Endothelial cell of umbilical vein (primary cell): ENCODE results near the gene MASP1. TPM values are rescaled to one million over a fixed set of nuclear protein-coding genes. Genes with fewer than 3 reads are reported as not detected.

ENCODE experiments used
- BruUV-seq: library from RNA; stranded (reverse); fragments of 400-500 nt; replicated peaks from 2 replicates; lab custom pipeline; 2021; lab: Mats Ljungman, UMichigan
- CTCF ChIA-PET: fragments of 300-600, 350-600 bp; sonication (Branson Sonifier 250); formaldehyde crosslinking; loops from one replicate; lab custom pipeline; 2021; ENCODE audit warnings: antibody characterized with exemption, inconsistent platforms; lab: Charles Lee
- POLR2A ChIA-PET: fragments of 300-600, 350-600 bp; sonication (Branson Sonifier 250); formaldehyde crosslinking; loops from one replicate; lab custom pipeline; 2021; ENCODE audit warnings: antibody characterized with exemption, inconsistent platforms; lab: Charles Lee
- DNase-seq: peaks from one replicate; pipeline ENCODE4 v3.0.0-alpha.2; 2011; ENCODE audit warnings: low read depth, low spot score
- FAIRE-seq: peaks from 2 replicates; lab custom pipeline; 2011; peaks lifted over from hg19 to GRCh38; lab: Jason Lieb, UNC
- H2AFZ ChIP-seq: 2 replicates; pipeline ENCODE4 v1.6.0; 2012; ENCODE audit warnings: low read depth, low read length, control low read depth, inconsistent platforms
- H3K27ac ChIP-seq: 2 replicates; pipeline ENCODE4 v1.5.1; 2011; ENCODE audit warnings: low read depth, mild to moderate bottlenecking, control low read depth, low read length, moderate library complexity; ENCODE audit not compliant: insufficient read depth
- H3K27me3 ChIP-seq, 2 experiments: 2 replicates each; pipeline versions ENCODE4 v1.6.0 to v1.6.1; 2011; ENCODE audit warnings: low read length in 2 of 2, mixed read lengths in 1 of 2; ENCODE audit not compliant: control insufficient read depth in 2 of 2, insufficient read depth in 2 of 2
- H3K36me3 ChIP-seq, 2 experiments: 2 replicates in 1 of 2; 3 replicates in 1 of 2; pipeline ENCODE4 v1.5.1; 2011; ENCODE audit warnings: low read length in 2 of 2, mild to moderate bottlenecking in 1 of 2, moderate library complexity in 1 of 2; ENCODE audit not compliant: control insufficient read depth in 2 of 2, insufficient read depth in 2 of 2; ENCODE audit errors: extremely low read depth in 1 of 2
- H3K4me1 ChIP-seq: 3 replicates; pipeline ENCODE4 v1.5.1; 2011; ENCODE audit warnings: mild to moderate bottlenecking, low read length; ENCODE audit not compliant: control insufficient read depth, insufficient read depth; ENCODE audit errors: extremely low read depth
- H3K4me2 ChIP-seq: 2 replicates; pipeline ENCODE4 v1.6.1; 2011; ENCODE audit warnings: low read length, control low read depth, mixed read lengths; ENCODE audit not compliant: insufficient read depth
- H3K4me3 ChIP-seq, 3 experiments: fragments of 200-600 bp in 1 of 3; sonication (generic), shearing (Covaris generic) in 1 of 3; replicated peaks in 1 of 3; 2 replicates each; pipeline ENCODE4 v1.5.1; 2011 to 2016; ENCODE audit warnings: control low read depth in 3 of 3, low read length in 3 of 3, mild to moderate bottlenecking in 2 of 3, inconsistent platforms in 1 of 3, low read depth in 1 of 3, moderate library complexity in 1 of 3; ENCODE audit not compliant: insufficient read depth in 1 of 3
- H3K79me2 ChIP-seq: 2 replicates; pipeline ENCODE4 v1.6.0; 2012; ENCODE audit warnings: low read length, inconsistent platforms; ENCODE audit not compliant: control insufficient read depth, insufficient read depth
- H3K9ac ChIP-seq: replicated peaks from 2 replicates; pipeline ENCODE3; 2011; ENCODE audit warnings: low read length, control low read depth; ENCODE audit not compliant: insufficient read depth; ENCODE audit errors: extremely low read depth
- H3K9me1 ChIP-seq: replicated peaks from 3 replicates; pipeline ENCODE4 v1.6.0; 2011; ENCODE audit warnings: mild to moderate bottlenecking, low read length; ENCODE audit not compliant: control insufficient read depth, insufficient read depth; ENCODE audit errors: extremely low read depth
- H3K9me3 ChIP-seq: replicated peaks from 2 replicates; pipeline ENCODE4 v1.5.1; 2012; ENCODE audit warnings: low read length, inconsistent platforms; ENCODE audit not compliant: control insufficient read depth, insufficient read depth
- H4K20me1 ChIP-seq: replicated peaks from 2 replicates; pipeline ENCODE3; 2011; ENCODE audit warnings: mild to moderate bottlenecking, low read length; ENCODE audit not compliant: control insufficient read depth, insufficient read depth; ENCODE audit errors: extremely low read depth
- EZH2 ChIP-seq: IDR thresholded peaks from 2 replicates; pipeline ENCODE4 v1.6.1; 2012; ENCODE audit warnings: borderline replicate concordance, low read depth, mild to moderate bottlenecking, moderate library complexity, low read length, inconsistent platforms; ENCODE audit not compliant: severe bottlenecking
- FOS ChIP-seq: IDR thresholded peaks from 2 replicates; pipeline ENCODE4 v1.6.1; 2011; ENCODE audit warnings: mild to moderate bottlenecking, low read length, moderate library complexity, borderline replicate concordance; ENCODE audit not compliant: insufficient read depth
- GATA2 ChIP-seq: IDR thresholded peaks from 2 replicates; pipeline ENCODE4 v1.7.0; 2011; ENCODE audit warnings: low read depth, mild to moderate bottlenecking, moderate library complexity, mixed read lengths, low read length; ENCODE audit not compliant: insufficient read length, insufficient read depth
- JUN ChIP-seq: IDR thresholded peaks from 2 replicates; pipeline ENCODE4 v1.6.1; 2011; ENCODE audit warnings: borderline replicate concordance, low read depth; ENCODE audit not compliant: insufficient read length, insufficient read depth
- MYC ChIP-seq: IDR thresholded peaks from one replicate; pipeline ENCODE4 v1.6.1; 2011; ENCODE audit warnings: mild to moderate bottlenecking, low read depth, low read length
- POLR2A ChIP-seq: IDR thresholded peaks from 2 replicates; pipeline ENCODE4 v1.6.1; 2012; ENCODE audit warnings: low read depth, mild to moderate bottlenecking, control low read depth, low read length
- POLR2AphosphoS5 ChIP-seq: IDR thresholded peaks from 2 replicates; pipeline ENCODE4 v1.6.1; 2012; ENCODE audit warnings: low read depth, mild to moderate bottlenecking, control low read depth, low read length, moderate library complexity; ENCODE audit not compliant: insufficient read depth
- dilution Hi-C: fragments of 300-500 bp; cut with MboI; formaldehyde crosslinking; loops from one replicate; pipeline ENCODE4 v1.15.0; 2019; ENCODE audit warnings: low sequenced_read_pairs; ENCODE audit not compliant: extremely low pct_ligation_motif_present
- intact Hi-C: fragments of 100-400 bp; cut with micrococcal nuclease; formaldehyde crosslinking; loops from one replicate; pipeline ENCODE4 v1.10.0; 2022
- polyA plus RNA-seq, 4 experiments: library from polyadenylated mRNA; depleted of rRNA in 3 of 4; stranded (reverse) in 3 of 4; unstranded in 1 of 4; fragments of >200 nt; gene quantifications; 2 replicates each; pipeline versions ENCODE4 v1.2.1 to v1.2.3, GENCODE V29; 2011 to 2012; ENCODE audit warnings: missing spikeins in 1 of 4
- total RNA-seq: library from RNA; stranded (reverse); gene quantifications from 2 replicates; pipeline ENCODE4 v1.2.3, GENCODE V29; 2021
- TF ChIP-seq, protein P1 (sequence below), 2 donors: IDR thresholded peaks; 1 replicate in 1 of 2; 2 replicates in 1 of 2; pipeline ENCODE4 v1.5.1; 2011; ENCODE audit warnings: low read length in 2 of 2, mild to moderate bottlenecking in 2 of 2, moderate library complexity in 2 of 2, control low read depth in 1 of 2, inconsistent platforms in 1 of 2, low read depth in 1 of 2; ENCODE audit not compliant: insufficient read depth in 1 of 2; ENCODE audit errors: extremely low read depth in 1 of 2
- TF ChIP-seq, protein P2 (sequence below): IDR thresholded peaks from 2 replicates; pipeline ENCODE4 v1.6.1; 2011; ENCODE audit not compliant: insufficient read depth, insufficient read length

The MASP1 gene
- total and polyA plus RNA-seq, 2 donors (not counting 3 experiments of a cell fraction or from before 2014, with no cell fraction given): 0.31 to 0.50 TPM

DNA sequence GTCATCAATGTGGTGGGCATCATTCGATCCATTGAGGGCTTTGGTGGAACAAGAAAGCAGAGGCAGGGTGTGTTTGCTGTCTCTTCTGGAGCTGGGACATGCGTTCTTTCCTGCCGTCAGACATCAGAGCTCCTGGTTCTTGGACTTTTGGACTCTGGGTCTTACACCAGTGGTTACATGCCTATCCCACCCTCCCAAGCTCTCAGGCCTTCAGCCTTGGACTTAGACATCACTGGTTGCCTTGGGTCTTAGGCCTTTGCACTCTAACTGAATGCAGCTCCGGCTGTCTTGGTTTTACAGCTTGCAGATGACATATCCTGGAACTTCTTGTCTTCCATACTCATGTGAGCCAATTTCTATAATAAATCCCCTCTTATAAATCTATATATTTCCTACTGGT is 8.1 kb upstream of the MASP1 start:
- no peaks in the 10 kb centered on the region for H4K20me1 ChIP-seq
- intact Hi-C loops: no loop called here
- TF ChIP-seq JUN: no peak
- TF ChIP-seq, protein P1, sequence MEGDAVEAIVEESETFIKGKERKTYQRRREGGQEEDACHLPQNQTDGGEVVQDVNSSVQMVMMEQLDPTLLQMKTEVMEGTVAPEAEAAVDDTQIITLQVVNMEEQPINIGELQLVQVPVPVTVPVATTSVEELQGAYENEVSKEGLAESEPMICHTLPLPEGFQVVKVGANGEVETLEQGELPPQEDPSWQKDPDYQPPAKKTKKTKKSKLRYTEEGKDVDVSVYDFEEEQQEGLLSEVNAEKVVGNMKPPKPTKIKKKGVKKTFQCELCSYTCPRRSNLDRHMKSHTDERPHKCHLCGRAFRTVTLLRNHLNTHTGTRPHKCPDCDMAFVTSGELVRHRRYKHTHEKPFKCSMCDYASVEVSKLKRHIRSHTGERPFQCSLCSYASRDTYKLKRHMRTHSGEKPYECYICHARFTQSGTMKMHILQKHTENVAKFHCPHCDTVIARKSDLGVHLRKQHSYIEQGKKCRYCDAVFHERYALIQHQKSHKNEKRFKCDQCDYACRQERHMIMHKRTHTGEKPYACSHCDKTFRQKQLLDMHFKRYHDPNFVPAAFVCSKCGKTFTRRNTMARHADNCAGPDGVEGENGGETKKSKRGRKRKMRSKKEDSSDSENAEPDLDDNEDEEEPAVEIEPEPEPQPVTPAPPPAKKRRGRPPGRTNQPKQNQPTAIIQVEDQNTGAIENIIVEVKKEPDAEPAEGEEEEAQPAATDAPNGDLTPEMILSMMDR (IDR thresholded peaks at IDR 0.05; ENCODE audit: extremely low read depth in 1 of 2, insufficient read depth in 1 of 2, low read depth in 1 of 2, low read length in 2 of 2): no peak
- dilution Hi-C loops: loop anchor here (25.0 kb wide), 1 partner anchor 388 kb away; no protein-coding TSS in a partner anchor
- FAIRE-seq (no peak), DNase-seq (no peak)
- no peaks in the 10 kb centered on the region for H3K79me2 ChIP-seq
- no peak overlapping the region for H3K27ac ChIP-seq
- no peak overlapping the region for H3K4me2 ChIP-seq
- no peaks in the 10 kb centered on the region for H3K4me1 ChIP-seq
- BruUV-seq: no TSS peak
- no peaks in the 10 kb centered on the region for H3K9me1 ChIP-seq
- CTCF ChIA-PET: interaction anchor here (1.1 to 2.0 kb wide), 3 partner anchors 19 to 380 kb away, joined by 3 to 7 read pairs (median 3); no protein-coding TSS in a partner anchor
- no peaks in the 10 kb centered on the region for H3K36me3 ChIP-seq
- H3K27me3 ChIP-seq: peaks cover 0 to 2% of the 10 kb centered on the region in 2 experiments
- H3K9ac ChIP-seq: no peak overlapping the region
- no peak overlapping the region for H3K4me3 ChIP-seq
- H3K9me3 ChIP-seq: no peaks in the 10 kb centered on the region
- no peak overlapping the region for H2AFZ ChIP-seq
- POLR2A ChIA-PET: no interaction called here

DNA sequence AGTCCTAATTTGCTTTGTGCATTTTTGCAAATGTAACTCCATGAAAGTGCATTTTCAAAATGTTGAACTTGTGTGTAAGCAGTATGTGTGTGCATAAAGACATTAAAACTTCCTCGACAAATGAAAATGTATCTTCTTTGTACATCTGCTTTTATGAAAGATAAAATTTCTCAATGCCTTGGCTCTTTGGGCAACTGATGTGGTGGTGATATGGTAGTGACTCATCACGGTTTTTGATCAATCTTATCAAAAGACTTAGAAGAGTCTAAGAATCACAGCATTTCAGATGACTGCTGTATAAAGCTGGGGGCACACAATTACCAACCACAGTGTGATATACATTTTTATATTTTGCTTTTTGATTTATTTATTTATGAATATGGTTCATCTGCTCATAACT is 5.4 kb upstream of the MASP1 start:
- Histone ChIP-seq H3K4me2 (no peak overlapping the region), H4K20me1 (no peaks in the 10 kb centered on the region), H3K79me2 (no peaks in the 10 kb centered on the region), H2AFZ (no peak overlapping the region), H3K4me1 (no peaks in the 10 kb centered on the region), H3K9ac (no peak overlapping the region), H3K9me1 (no peaks in the 10 kb centered on the region), H3K27me3 (peaks cover 0 to 3% of the 10 kb centered on the region in 2 experiments), H3K27ac (no peak overlapping the region), H3K4me3 (no peak overlapping the region), H3K36me3 (no peaks in the 10 kb centered on the region), H3K9me3 (no peaks in the 10 kb centered on the region)
- no TSS peak for BruUV-seq
- DNase-seq: no peak
- POLR2A ChIA-PET: no interaction called here
- FAIRE-seq: no peak
- TF ChIP-seq, protein P2, sequence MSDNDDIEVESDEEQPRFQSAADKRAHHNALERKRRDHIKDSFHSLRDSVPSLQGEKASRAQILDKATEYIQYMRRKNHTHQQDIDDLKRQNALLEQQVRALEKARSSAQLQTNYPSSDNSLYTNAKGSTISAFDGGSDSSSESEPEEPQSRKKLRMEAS: no peak
- TF ChIP-seq GATA2: no peak
- TF ChIP-seq, protein P1 (IDR thresholded peaks at IDR 0.05; ENCODE audit: extremely low read depth in 1 of 2, insufficient read depth in 1 of 2, low read depth in 1 of 2, low read length in 2 of 2): no peak
- TF ChIP-seq POLR2AphosphoS5: no peak
- no peak for TF ChIP-seq JUN
- TF ChIP-seq MYC: no peak
- TF ChIP-seq POLR2A: no peak
- TF ChIP-seq EZH2: no peak
- no peak for TF ChIP-seq FOS
- CTCF ChIA-PET: interaction anchor here (1.4 to 1.8 kb wide), 2 partner anchors 77 to 383 kb away, joined by 3 to 6 read pairs; no protein-coding TSS in a partner anchor
- dilution Hi-C loops: no loop called here
- intact Hi-C loops: no loop called here
